Measurements from ENCODE around the gene EXOC4.

EXOC4 gene

GRCh38 chr7:134022286-134022911 is 769.5 kb downstream of the EXOC4 start:
- no peak for DNase-seq
- Mint-ChIP-seq H3K36me3 (ENCODE audit: low read depth) (peaks cover 2% of the 10 kb centered on the region), H3K4me3 (no peak overlapping the region), H3K9me3 (no peaks in the 10 kb centered on the region), H3K4me1 (ENCODE audit: low read depth) (no peaks in the 10 kb centered on the region), H3K27ac (no peak overlapping the region), H3K27me3 (no peaks in the 10 kb centered on the region)

GRCh38 chr7:134024739-134025138 is 771.9 kb downstream of the EXOC4 start:
- Mint-ChIP-seq H3K9me3 (no peaks in the 10 kb centered on the region), H3K4me3 (no peak overlapping the region), H3K27ac (no peak overlapping the region), H3K36me3 (ENCODE audit: low read depth) (peaks cover 6% of the 10 kb centered on the region), H3K27me3 (no peaks in the 10 kb centered on the region), H3K4me1 (ENCODE audit: low read depth) (no peaks in the 10 kb centered on the region)
- no peak for DNase-seq

- no peaks in the 10 kb centered on the region for H3K9me3 Mint-ChIP-seq
- H3K27ac Mint-ChIP-seq, result no peak overlapping the region
- H3K4me1 Mint-ChIP-seq (ENCODE audit: low read depth), result peaks cover 7% of the 10 kb centered on the region
Measured at GRCh38 chr7:134028853-134029252, 776.0 kb downstream of the EXOC4 start.

GRCh38 chr7:134029743-134030142 is 776.9 kb downstream of the EXOC4 start:
- Mint-ChIP-seq H3K4me3 (no peak overlapping the region), H3K9me3 (no peaks in the 10 kb centered on the region), H3K27me3 (no peaks in the 10 kb centered on the region), H3K27ac (no peak overlapping the region), H3K36me3 (ENCODE audit: low read depth) (peaks cover 6% of the 10 kb centered on the region), H3K4me1 (ENCODE audit: low read depth) (peaks cover 7% of the 10 kb centered on the region)
- no peak for DNase-seq

More at GRCh38 chr7:134028853-134029252, 776.0 kb downstream of the EXOC4 start:
- H3K4me3 Mint-ChIP-seq, result no peak overlapping the region
- H3K27me3 Mint-ChIP-seq, result no peaks in the 10 kb centered on the region
- DNase-seq, result no peak
- peaks cover 6% of the 10 kb centered on the region for H3K36me3 Mint-ChIP-seq (ENCODE audit: low read depth)

GRCh38 chr7:134030460-134030865 is 777.6 kb downstream of the EXOC4 start:
- Mint-ChIP-seq H3K27ac (no peak overlapping the region), H3K27me3 (no peaks in the 10 kb centered on the region), H3K36me3 (ENCODE audit: low read depth) (peaks cover 5% of the 10 kb centered on the region), H3K4me1 (ENCODE audit: low read depth) (peaks cover 7% of the 10 kb centered on the region), H3K9me3 (no peaks in the 10 kb centered on the region), H3K4me3 (no peak overlapping the region)
- DNase-seq, result no peak

- no peaks in the 10 kb centered on the region for H3K9me3 Mint-ChIP-seq
- no peak for DNase-seq
- H3K27ac Mint-ChIP-seq, result no peak overlapping the region
- peaks cover 4% of the 10 kb centered on the region for H3K36me3 Mint-ChIP-seq (ENCODE audit: low read depth)
- H3K4me3 Mint-ChIP-seq, result no peak overlapping the region
- H3K4me1 Mint-ChIP-seq (ENCODE audit: low read depth), result peaks cover 7% of the 10 kb centered on the region
- H3K27me3 Mint-ChIP-seq, result no peaks in the 10 kb centered on the region
Measured at GRCh38 chr7:134031835-134032617, 779.1 kb downstream of the EXOC4 start.

GRCh38 chr7:134034652-134035051 is 781.8 kb downstream of the EXOC4 start:
- Mint-ChIP-seq H3K27me3 (no peaks in the 10 kb centered on the region), H3K9me3 (no peaks in the 10 kb centered on the region), H3K4me3 (no peak overlapping the region), H3K27ac (no peak overlapping the region), H3K4me1 (ENCODE audit: low read depth) (peaks cover 7% of the 10 kb centered on the region), H3K36me3 (ENCODE audit: low read depth) (no peaks in the 10 kb centered on the region)
- no peak for DNase-seq

- H3K27me3 Mint-ChIP-seq, result no peaks in the 10 kb centered on the region
- no peaks in the 10 kb centered on the region for H3K9me3 Mint-ChIP-seq
- H3K27ac Mint-ChIP-seq, result no peak overlapping the region
- H3K4me3 Mint-ChIP-seq, result no peak overlapping the region
- H3K4me1 Mint-ChIP-seq (ENCODE audit: low read depth), result no peaks in the 10 kb centered on the region
- DNase-seq, result no peak
- H3K36me3 Mint-ChIP-seq (ENCODE audit: low read depth), result no peaks in the 10 kb centered on the region
Measured at GRCh38 chr7:134037991-134038390, 785.1 kb downstream of the EXOC4 start.

GRCh38 chr7:134040988-134041387 is 788.1 kb downstream of the EXOC4 start:
- Mint-ChIP-seq H3K36me3 (ENCODE audit: low read depth) (peaks cover 9% of the 10 kb centered on the region), H3K9me3 (no peaks in the 10 kb centered on the region), H3K27ac (no peak overlapping the region), H3K27me3 (no peaks in the 10 kb centered on the region), H3K4me1 (ENCODE audit: low read depth) (no peaks in the 10 kb centered on the region), H3K4me3 (no peak overlapping the region)
- DNase-seq, result no peak

GRCh38 chr7:134041477-134041876 is 788.6 kb downstream of the EXOC4 start:
- Mint-ChIP-seq H3K9me3 (no peaks in the 10 kb centered on the region), H3K27ac (no peak overlapping the region), H3K4me1 (ENCODE audit: low read depth) (no peaks in the 10 kb centered on the region), H3K27me3 (no peaks in the 10 kb centered on the region), H3K36me3 (ENCODE audit: low read depth) (peaks cover 9% of the 10 kb centered on the region), H3K4me3 (no peak overlapping the region)
- no peak for DNase-seq

- Mint-ChIP-seq H3K36me3 (ENCODE audit: low read depth) (peaks cover 9% of the 10 kb centered on the region), H3K9me3 (peaks cover under 1% of the 10 kb centered on the region), H3K4me1 (ENCODE audit: low read depth) (no peaks in the 10 kb centered on the region), H3K4me3 (no peak overlapping the region), H3K27ac (no peak overlapping the region), H3K27me3 (no peaks in the 10 kb centered on the region)
- no peak for DNase-seq
Measured at GRCh38 chr7:134042307-134042706, 789.4 kb downstream of the EXOC4 start.

- Mint-ChIP-seq H3K4me1 (ENCODE audit: low read depth) (no peaks in the 10 kb centered on the region), H3K4me3 (no peak overlapping the region), H3K27me3 (no peaks in the 10 kb centered on the region), H3K9me3 (peaks cover 5% of the 10 kb centered on the region), H3K36me3 (ENCODE audit: low read depth) (peaks cover 13% of the 10 kb centered on the region), H3K27ac (no peak overlapping the region)
- DNase-seq, result no peak
Measured at GRCh38 chr7:134044682-134045081, 791.8 kb downstream of the EXOC4 start.

- DNase-seq, result no peak
- Mint-ChIP-seq H3K27ac (no peak overlapping the region), H3K9me3 (peaks cover 5% of the 10 kb centered on the region), H3K27me3 (no peaks in the 10 kb centered on the region), H3K4me1 (ENCODE audit: low read depth) (no peaks in the 10 kb centered on the region), H3K36me3 (ENCODE audit: low read depth) (peaks cover 13% of the 10 kb centered on the region), H3K4me3 (no peak overlapping the region)
Measured at GRCh38 chr7:134045716-134046115, 792.8 kb downstream of the EXOC4 start.

GRCh38 chr7:134046594-134047128 is 793.8 kb downstream of the EXOC4 start:
- H3K9me3 Mint-ChIP-seq, result peaks cover 5% of the 10 kb centered on the region
- H3K27ac Mint-ChIP-seq, result no peak overlapping the region
- H3K4me3 Mint-ChIP-seq, result no peak overlapping the region
- H3K36me3 Mint-ChIP-seq (ENCODE audit: low read depth), result peaks cover 13% of the 10 kb centered on the region
- H3K4me1 Mint-ChIP-seq (ENCODE audit: low read depth), result no peaks in the 10 kb centered on the region
- H3K27me3 Mint-ChIP-seq, result no peaks in the 10 kb centered on the region
- DNase-seq, result no peak

GRCh38 chr7:134047675-134048074 is 794.8 kb downstream of the EXOC4 start:
- H3K9me3 Mint-ChIP-seq, result peaks cover 5% of the 10 kb centered on the region
- H3K4me1 Mint-ChIP-seq (ENCODE audit: low read depth), result no peaks in the 10 kb centered on the region
- peaks cover 13% of the 10 kb centered on the region for H3K36me3 Mint-ChIP-seq (ENCODE audit: low read depth)
- no peak for DNase-seq
- H3K4me3 Mint-ChIP-seq, result no peak overlapping the region
- no peak overlapping the region for H3K27ac Mint-ChIP-seq
- H3K27me3 Mint-ChIP-seq, result no peaks in the 10 kb centered on the region

All from activated T-cell treated with anti-CD3 and anti-CD28 coated beads, Interleukin-2, amount 50 U/mL, for 24 hours (primary cell).